OCI-LY1 (cell line): ENCODE data around the gene LCE5A.
A peak's percentile ranks its signal among the peaks of the same experiment; 100 is the strongest.

Experiments used
- EZH2 ChIP-seq: fragments of 200-600 bp; sonication (generic), shearing (Covaris generic); IDR thresholded peaks from 2 replicates; pipeline ENCODE4 v1.8.0; 2017; ENCODE audit warnings: borderline replicate concordance, mixed run types, mild to moderate bottlenecking, antibody characterized with exemption, low read length, moderate library complexity, mixed read lengths
- TF ChIP-seq, protein P1 (sequence below): fragments of 200-600 bp; sonication (generic), shearing (Covaris generic); IDR thresholded peaks from 2 replicates; pipeline ENCODE4 v1.5.1; 2017; ENCODE audit warnings: mild to moderate bottlenecking, antibody characterized with exemption, low read length, moderate library complexity, mixed read lengths

DNA sequence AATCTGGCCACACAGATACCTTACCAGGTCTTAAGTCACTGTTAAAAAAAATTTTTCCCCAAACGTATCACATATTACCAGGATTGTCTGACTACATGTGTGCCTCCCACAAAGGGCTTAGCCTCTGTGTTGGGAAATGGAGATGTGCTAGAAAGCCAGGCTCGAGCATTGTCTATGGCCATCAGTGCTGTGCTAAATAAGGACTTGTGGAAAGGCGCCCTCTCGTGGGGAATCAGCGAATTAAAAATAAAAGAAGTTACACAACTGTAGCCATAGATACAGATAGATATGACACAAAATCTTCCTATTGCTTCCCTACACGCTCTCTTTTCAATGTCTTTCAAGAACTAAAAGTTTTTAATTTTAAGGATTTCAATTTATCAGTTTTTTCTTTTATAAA lies 49.1 kb upstream of the LCE5A start:
- TF ChIP-seq, protein P1, sequence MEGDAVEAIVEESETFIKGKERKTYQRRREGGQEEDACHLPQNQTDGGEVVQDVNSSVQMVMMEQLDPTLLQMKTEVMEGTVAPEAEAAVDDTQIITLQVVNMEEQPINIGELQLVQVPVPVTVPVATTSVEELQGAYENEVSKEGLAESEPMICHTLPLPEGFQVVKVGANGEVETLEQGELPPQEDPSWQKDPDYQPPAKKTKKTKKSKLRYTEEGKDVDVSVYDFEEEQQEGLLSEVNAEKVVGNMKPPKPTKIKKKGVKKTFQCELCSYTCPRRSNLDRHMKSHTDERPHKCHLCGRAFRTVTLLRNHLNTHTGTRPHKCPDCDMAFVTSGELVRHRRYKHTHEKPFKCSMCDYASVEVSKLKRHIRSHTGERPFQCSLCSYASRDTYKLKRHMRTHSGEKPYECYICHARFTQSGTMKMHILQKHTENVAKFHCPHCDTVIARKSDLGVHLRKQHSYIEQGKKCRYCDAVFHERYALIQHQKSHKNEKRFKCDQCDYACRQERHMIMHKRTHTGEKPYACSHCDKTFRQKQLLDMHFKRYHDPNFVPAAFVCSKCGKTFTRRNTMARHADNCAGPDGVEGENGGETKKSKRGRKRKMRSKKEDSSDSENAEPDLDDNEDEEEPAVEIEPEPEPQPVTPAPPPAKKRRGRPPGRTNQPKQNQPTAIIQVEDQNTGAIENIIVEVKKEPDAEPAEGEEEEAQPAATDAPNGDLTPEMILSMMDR, result peak; percentile 55
- no peak for TF ChIP-seq EZH2
